Measurements from ENCODE around the gene GSTM2.
"Not testable (repeated sequence)": the region's sequence is repeated elsewhere in the genome, so short reads cannot be mapped to it uniquely, and the experiment has no call there.

The GSTM2 gene

DNA sequence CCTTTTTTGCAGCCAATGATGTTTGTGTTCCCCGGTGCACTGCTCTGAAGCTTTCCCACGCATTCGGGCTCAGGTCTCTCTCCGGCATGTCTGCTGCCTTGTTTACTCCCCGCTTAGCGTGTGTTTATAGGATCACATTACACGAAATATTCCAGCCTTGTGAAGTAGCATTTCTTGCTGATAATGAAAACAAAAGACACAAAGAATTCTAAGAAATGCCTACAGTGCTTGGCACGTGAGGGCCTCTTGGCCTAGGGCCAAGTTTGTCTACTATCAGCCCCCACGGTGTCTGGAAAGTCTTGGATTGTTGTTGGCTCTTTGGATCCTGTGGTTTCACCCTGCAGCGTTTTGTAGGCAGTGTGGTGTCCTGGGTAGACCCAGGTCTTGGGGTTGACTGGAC is 23.2 kb upstream of the GSTM2 start:
- peak; percentile 2 for DNase-seq (ENCODE audit: low spot score)

DNA sequence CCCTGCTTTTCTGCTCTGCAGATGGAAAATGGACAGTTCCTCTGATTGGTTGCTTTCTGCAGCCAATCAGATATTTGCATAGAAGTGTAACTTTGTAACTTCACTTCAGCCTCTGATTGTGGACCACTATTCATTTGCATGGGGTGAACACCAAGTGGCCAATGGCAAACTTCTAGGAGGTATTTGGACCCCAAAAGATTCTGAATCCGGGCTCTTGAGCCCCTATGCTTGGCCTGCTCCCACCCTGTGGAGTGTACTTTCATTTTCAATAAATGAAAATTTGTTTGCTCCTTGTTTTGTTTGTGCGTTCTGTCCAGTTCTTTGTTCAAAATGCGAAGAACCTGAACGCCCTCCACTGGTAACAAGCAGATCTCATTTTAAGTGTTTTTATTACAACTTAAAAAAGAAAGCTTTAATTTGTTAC is 18.4 kb upstream of the GSTM2 start:
- peak; percentile 45 for DNase-seq (ENCODE audit: low spot score)

DNA sequence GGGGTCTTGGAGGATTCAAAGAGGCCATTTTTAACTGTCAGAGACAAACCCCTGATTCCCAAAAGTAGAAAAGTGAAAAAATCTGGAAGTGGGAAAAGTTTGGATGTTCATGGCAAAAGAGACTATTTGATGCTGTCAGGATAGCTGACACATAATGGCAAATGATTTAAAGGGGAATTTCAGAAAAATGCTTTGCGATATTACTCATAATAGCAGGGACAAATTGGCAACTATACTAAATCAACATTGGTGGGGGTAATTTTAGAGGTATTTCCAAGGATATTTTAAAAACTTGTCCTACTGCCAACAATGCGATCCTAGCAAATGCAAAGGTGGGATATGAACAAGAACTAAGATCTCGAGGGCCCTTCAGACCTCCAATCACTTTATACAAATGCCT is 17.2 kb upstream of the GSTM2 start:
- DNase-seq (ENCODE audit: low spot score): no peak

DNA sequence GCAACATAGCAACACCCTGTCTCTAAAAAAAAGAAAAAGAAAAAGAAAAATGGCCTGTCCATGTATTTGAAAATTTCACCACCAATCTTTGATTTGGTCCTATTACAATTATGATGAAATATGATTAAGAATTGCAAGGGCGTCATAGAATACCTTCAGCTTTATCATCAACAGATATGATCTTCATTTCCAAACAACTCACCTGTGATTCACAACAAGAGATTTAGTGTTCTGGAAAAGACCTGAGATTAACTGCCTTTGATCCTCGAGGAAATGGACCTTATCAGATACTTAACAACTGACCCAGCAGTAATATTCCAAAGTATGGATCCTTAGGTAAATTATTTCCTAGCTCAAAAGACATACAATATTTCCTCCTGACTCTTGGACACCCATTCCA is 15.5 kb upstream of the GSTM2 start:
- DNase-seq (ENCODE audit: low spot score): no peak

DNA sequence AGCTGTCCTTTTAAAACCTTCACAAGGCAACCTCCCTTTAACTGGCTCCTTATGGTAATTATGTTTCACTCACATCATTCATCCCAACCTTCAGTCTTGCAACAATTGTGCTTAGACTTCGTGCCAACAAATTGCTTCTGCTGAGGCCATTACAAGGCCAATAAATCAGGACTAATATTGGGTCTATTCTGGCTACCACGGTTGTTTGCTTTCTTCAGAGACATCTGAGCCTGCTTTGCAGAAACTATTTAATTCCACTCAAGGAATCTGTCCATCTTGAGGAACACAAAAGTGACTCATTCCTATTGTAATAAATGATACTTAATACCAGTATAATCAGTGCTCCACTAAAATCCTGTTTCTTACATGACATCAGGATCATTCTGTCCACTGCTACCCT is 14.6 kb upstream of the GSTM2 start:
- no peak for DNase-seq (ENCODE audit: low spot score)

DNA sequence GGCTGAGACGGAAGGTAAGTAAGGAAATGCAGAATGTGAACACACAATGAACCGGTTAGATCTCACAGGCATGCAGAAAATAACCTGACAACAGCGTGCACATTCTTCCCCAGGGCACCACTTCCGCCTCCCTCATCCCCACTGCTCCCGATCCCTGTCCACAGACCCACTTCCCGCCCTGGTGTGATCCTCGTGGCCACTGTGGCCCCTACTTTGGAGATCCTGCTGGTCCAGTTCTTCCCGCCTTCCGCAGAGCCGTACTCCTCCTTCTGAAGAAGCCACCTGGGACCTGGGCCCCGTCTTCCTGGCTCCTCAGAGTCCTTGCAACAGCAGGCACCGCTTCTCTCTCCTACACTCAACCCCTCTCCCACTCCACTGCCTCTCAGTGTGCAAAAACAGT is 13.3 kb upstream of the GSTM2 start:
- DNase-seq (ENCODE audit: low spot score): no peak

DNA sequence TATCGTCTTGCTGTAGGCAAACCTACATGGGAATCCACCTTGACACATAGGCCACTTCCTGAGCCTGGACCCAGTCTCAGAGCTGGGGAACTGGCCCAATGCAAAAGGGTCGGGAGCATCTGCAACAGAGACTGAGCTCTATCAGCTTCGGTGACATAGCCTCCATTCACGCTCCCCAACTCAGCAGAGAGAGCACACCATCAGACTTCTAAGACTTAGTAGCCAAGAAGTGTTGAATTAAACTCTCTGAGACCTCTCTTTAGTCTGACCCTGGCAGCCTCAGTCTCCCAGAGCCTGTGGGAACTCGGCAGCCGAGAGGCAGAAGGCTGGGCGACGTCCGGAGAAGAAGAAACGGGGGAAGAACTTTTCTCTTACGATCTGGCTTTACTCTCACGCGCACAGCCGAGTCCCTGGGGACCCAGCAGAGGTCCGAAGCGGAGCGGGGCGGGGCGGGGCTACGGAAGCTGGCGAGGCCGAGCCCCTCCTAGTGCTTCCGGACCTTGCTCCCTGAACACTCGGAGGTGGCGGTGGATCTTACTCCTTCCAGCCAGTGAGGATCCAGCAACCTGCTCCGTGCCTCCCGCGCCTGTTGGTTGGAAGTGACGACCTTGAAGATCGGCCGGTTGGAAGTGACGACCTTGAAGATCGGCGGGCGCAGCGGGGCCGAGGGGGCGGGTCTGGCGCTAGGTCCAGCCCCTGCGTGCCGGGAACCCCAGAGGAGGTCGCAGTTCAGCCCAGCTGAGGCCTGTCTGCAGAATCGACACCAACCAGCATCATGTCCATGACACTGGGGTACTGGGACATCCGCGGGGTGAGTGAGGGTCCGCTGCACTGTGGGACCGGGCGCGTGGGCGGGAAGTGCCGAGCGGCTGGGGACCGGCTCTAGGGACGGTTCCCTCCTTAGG is 12.0 kb upstream of the GSTM2 start, which contains the start of gene GSTM4:
Gene GSTM4 (plus strand): TSS at position 485 of the 905 bp plus-strand sequence. CDS start 291 bp downstream, at position 776.
- DNase-seq (ENCODE audit: low spot score): peak; percentile 91

DNA sequence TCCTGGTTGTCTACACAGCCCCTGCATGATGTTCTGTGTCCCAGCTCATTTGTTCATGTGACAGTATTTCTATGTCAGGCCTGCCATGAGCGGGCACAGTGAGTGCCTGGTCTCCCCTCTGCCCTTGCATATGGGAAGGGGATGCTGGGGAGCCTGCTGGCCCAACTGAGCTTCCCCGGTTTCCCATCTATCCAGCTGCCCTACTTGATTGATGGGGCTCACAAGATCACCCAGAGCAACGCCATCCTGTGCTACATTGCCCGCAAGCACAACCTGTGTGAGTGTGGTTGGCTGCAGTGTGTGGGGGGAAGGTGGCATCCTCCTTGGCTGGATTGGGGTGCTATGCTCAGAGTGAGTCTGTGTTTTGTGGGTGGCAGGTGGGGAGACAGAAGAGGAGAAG is 10.5 kb upstream of the GSTM2 start:
- DNase-seq (ENCODE audit: low spot score): no peak

DNA sequence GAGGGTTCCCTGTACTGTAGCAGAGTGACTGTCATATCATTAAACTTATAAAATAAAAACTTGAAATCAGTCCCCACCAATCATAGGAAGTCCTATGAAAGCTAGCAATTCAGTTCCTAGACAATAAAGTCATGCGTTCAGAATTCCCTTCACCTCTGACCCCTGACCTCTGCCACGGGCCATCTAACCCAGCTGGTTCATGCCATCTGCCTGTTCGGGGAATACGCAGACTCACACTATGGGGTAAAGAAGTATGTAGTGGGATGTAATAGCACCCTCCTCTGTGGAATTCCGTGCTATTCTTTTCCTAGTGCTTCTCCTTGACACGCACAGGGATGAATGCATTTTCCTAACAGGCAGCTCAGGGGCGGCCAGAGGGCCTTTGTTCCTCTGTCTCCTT is 9.9 kb upstream of the GSTM2 start:
- no peak for DNase-seq (ENCODE audit: low spot score)

DNA sequence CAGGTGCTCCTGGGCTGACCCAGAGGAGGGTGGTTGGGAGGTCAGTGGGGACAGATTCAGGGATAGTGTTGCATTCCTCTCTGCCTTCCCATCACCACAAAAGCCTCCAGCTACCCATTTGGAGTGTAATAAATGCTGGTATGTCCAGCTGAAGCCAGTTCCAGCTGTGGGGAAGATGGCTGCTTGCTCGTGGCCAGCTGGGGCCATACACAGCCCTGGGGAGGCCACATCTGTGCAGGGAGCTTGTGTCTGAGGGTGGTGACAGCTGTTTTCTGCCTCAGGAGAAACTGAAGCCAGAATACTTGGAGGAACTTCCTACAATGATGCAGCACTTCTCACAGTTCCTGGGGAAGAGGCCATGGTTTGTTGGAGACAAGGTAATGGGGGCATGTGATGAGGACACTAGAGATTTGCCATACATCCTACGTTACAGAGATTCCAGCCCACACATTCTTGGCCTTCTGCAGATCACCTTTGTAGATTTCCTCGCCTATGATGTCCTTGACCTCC is 9.3 kb upstream of the GSTM2 start:
- no peak for DNase-seq (ENCODE audit: low spot score)

DNA sequence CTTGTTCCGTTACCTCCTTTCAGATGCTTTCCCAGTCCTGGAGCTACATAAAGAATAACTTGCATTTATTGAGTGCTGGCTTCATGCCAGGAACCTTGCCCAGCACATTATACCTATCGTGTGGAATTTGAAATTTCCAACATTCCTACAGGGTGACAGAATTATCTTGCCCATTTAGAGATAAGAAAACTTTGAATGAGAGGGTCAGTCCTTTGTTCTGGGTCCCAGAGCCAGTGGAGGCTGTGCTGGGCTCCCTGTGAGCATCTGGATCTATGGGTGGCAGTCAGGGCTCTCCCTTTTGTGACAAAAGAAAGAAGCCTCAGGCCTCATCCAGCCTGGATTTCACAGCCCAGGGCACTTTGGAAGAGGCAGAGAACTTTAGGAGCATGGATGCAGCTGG is 8.7 kb upstream of the GSTM2 start:
- no peak for DNase-seq (ENCODE audit: low spot score)

DNA sequence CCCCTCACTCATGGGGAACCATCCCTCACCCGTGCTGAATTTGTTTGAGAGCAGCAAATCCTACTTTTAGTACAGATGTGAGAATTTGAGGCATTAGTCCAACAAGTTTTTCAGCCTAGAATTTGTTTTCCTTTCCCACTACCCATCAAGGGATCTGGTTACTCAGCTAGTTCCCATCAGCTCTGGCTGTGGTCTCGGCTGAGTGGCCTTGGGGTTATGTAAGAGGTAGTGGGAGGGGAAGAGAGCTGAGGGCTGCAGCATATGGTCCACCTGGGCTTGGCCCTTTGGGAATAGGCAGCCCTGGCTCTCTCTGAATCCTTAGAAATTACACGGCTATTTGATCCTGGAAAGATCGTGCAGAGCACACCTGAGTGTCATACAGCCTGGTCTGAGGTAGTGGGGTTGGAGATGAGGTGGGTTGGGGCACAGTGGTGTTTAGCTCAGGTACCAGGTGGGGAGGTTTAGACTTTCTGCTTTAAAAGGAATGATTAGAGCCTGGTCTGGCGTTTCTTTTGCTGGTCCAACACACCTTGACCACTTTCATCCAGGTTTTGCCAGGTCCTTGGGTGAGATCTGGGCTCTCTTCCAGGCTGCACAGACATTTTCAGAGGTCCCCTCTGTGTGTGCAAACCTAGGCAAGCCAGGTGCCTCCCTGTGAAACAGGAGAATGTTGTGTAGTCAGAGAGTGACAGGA is 7.7 kb upstream of the GSTM2 start:
- DNase-seq (ENCODE audit: low spot score): no peak

DNA sequence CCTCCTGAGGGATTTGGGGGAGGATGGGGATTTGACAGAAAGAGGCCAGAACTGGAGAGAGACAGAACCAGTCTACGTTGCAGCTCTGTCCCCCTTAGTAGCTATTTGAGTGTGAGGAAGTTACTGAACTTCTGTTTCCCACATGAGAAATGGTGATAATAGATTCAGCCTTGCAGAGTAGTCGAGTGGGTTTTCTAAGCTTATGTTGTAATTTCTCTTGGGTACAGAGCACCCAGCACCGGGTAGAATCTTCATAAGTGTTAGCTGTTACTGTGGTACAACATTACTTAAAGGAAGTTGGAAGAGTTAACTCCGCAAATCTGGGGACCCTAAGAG is 7.2 kb upstream of the GSTM2 start:
- DNase-seq (ENCODE audit: low spot score): not testable (repeated sequence)

DNA sequence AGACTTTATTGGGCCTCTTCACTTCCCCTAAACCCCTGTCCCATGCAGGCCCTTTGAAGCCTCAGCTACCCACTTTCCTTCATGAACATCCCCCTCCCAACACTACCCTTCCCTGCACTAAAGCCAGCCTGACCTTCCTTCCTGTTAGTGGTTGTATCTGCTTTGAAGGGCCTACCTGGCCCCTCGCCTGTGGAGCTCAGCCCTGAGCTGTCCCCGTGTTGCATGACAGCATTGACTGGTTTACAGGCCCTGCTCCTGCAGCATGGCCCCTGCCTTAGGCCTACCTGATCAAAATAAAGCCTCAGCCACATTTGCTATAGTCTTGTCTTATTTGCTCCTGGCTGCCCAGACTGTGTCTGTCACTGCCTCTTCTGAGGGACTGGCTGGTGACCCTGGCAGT is 6.5 kb upstream of the GSTM2 start:
- no peak for DNase-seq (ENCODE audit: low spot score)

DNA sequence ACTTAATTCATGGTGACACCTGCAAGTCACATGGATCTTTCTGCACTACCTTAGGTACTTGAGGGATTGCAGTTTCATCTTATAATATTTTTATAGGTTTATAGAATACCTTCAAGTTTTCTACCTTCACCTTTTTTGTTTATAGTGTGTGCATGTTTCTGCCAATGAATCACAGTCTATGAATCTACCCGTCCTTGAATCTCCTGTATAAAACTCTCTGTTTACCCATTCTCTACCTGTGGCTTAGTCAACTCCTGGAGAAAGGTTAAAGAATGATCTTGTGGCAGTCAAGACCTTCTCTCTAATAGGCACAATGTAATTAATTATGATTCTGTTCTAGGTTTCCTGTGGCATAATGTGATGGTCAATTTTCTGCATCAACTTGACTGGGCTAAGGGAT is 3.2 kb upstream of the GSTM2 start:
- no peak for DNase-seq (ENCODE audit: low spot score)

DNA sequence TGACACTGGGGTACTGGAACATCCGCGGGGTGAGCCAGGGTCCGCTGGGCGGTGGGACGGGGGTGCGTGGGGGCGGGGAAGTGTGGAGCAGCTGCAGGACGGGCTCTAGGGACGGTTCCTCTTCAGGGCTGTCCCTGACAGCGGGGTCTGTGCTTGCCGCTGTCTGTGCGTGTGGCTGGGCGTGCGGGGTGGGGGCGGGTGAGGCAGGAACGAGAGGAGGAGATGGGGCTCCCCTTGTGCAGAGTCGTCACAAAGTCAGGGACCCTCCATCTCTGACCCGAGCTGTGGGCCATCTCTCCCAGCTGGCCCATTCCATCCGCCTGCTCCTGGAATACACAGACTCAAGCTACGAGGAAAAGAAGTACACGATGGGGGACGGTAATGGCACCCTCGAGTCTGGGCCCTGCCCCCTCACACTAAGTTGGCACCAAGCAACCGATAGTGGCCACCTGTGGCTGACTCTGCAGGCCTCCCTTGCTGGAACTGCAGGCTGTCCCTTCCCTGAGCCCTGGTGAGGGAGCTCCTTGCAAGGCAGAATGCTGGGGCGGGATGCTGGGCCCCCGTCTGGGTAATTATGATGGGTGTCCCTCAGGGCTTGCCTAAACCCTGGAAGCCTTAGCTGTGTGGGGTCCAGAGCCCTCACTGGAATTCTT is 392 bp downstream of the GSTM2 start:
- DNase-seq (ENCODE audit: low spot score): no peak

DNA sequence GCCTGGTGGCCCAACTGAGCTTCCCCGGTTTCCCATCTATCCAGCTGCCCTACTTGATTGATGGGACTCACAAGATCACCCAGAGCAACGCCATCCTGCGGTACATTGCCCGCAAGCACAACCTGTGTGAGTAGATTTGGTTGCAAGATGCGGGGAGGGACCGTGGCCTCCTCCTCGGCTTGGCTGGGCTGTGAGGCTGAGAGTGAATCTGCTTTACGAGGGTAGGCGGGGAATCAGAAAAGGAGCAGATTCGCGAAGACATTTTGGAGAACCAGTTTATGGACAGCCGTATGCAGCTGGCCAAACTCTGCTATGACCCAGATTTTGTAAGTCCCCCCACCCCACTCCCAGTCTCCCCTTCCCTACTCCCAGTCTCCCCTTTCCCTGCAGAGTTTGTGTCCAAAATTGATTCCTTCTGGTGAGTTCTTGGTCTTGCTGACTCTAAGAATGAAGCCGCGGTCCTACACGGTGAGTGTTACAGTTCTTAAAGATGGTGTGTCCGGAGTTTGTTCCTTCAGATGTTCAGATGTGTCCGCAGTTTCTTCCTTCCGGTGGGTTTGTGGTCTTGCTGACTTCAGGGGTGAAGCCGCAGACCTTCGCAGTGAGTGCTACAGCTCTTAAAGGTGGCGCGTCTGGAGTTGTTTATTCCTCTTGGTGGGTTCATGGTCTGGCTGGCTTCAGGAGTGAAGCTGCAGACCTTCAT is 1.5 kb downstream of the GSTM2 start:
- DNase-seq (ENCODE audit: low spot score): no peak

DNA sequence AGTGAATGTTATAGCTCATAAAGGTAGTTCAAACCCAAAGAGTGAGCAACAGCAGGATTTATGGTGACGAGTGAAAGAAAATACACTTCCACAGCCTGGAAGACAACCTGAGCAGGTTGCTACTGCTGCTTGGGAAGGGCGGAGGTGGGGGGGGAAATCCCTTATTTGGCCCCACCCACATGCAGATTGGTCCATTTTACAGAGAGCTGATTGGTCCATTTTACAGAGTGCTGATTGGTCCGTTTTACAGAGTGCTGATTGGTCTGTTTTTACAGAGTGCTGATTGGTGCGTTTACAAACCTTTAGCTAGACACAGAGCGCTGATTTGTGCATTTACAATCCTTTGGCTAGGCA is 2.1 kb downstream of the GSTM2 start:
- DNase-seq (ENCODE audit: low spot score): not testable (repeated sequence)

DNA sequence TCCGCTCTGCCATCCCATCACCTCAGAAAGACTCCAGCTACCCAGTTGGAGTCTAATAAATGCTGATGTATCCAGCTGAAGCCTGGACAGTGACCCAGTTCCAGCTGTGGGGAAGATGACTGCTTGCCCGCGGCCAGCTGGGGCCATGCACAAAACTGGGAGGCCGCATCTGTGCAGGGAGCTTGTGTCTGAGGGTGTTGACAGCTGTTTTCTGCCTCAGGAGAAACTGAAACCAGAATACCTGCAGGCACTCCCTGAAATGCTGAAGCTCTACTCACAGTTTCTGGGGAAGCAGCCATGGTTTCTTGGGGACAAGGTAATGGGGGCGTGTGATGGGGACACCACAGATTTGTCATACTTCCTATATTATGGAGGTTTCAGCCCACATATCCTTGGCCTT is 3.2 kb downstream of the GSTM2 start:
- DNase-seq (ENCODE audit: low spot score): no peak

DNA sequence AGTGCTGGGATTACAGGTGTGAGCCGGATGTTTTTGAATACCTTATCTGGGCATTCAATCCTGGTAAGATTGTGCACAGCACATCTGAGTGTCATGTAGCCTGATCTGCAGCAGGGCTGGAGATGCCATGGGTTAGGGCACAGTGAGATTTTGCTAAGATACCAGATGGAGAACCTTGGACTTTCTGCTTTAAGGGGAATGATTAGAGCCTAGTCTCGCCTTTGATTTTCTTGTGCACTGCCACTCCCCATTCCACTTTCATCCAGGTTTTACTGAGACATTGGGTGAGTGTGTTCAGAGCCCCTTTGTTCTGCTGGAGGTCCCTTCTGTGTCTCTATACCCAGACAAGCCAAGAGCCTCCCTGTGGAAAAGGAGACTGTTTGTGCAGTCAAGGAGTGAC is 6.0 kb downstream of the GSTM2 start:
- not testable (repeated sequence) for DNase-seq (ENCODE audit: low spot score)

DNA sequence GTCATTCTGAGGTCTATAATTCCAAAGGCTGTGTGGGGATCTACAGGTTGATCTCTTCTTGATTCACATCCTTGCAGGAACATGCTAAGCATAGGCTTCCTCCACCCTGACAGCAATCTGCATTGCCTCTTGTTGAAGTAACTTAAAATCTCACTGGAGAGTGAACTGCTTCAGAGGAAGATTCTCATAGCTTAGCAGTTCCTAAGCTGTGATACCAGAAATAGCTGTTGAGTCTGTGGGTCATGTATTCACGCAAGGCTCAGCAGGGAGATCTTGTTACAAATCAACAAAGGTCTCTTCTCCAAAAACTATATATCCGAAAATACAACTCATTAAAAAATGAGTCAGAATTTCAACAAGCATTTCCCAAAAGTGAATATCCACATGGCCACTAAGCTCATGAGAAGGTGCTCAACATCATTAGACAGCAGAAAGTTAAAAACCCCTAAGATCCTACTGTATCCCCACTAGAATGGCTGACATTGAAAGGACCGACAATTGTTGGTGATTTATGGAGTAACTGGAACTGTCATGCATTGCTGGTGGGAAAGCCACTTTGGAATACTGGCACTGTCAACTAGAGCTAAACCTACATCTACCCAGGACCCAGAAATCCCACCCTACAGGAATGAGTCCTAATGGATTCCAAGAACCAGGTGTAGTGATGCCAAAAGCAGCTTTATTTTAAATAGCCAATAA is 9.0 kb downstream of the GSTM2 start:
- not testable (repeated sequence) for DNase-seq (ENCODE audit: low spot score)

DNA sequence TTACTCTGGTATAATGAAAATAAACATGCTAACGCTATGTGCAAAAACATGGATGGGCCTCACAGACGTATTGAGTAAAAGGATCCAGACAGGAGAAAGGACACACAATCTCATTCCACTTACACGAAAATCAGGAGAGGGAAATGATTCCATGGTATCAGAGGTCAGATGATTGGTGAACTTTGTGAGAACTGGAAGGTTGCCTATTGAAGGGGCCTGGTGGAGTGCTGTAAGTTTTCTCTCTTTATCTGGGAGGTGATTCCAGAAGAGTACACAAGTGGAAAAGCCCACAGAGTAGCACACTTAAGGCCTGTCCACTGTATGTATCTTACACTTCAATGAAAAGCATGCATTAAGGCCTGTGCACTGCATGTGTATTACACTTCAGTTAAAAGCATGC is 9.6 kb downstream of the GSTM2 start:
- DNase-seq (ENCODE audit: low spot score): no peak

Measured in AG20443 (cell line).